ENCODE results near the gene ZFP3. TPM values are rescaled to one million over a fixed set of nuclear protein-coding genes. Genes with fewer than 3 reads are reported as not detected.
A peak's percentile ranks its signal among the peaks of the same experiment; 100 is the strongest.
"Not testable (repeated sequence)": the region's sequence is repeated elsewhere in the genome, so short reads cannot be mapped to it uniquely, and the experiment has no call there.

The ZFP3 gene
- total RNA-seq: 0.11 and 0.12 TPM in 2 replicates
- long read RNA-seq: 0 reads

DNA sequence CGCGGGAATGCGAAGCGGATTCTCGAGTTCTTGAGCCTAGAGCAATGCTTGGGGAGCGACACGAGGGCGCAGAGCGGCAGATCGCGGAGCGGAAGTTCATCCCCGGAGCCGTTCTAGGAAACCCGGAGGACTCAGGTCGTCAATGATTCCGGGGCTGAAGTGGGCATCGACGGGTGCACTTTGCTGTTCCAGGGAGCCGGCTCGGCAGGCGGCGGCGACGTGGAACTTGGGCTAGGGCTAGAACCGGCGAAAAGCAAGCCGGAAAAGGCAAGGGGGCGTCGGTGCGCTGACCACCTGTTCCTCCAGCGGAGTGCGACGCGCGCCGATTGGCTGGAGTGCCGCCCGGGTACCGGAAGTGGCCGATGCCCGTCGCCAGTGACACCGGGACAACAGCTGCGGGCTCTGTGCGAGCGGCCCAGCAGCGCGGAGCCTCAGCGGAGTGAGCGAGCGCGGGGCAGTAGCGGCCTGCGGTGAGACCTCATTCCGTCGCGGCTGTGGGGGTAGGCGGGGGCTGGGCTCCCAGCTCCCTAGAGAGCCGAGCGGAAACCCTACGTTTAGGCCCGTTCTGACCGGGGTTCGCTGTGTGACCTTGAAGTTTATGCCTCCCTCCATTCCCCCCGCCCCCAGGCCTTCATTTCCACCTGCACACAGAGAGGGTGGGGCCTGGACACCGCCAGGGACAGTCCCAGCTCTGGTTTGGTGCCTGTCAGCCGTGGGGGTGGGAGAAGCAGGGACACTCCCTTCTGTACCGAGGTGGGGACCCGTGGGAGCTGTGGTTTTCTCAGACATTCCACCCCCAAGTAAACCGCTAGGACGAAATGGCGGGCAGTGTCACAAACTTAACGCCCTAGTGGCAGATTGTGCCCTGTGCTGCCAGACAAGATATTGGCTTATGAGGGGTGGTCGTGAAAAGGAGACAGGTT, at the start of gene ZFP3:
ZFP3 (plus strand) TSS at position 362 of the 923 bp plus-strand sequence. CDS start 13,038 bp downstream, outside the sequence.
- Mint-ChIP-seq H3K36me3 (ENCODE audit: low read depth) (no peaks in the 10 kb centered on the region), H3K27ac (ENCODE audit: unreplicated experiment) (no peak within 1 kb of the TSS), H3K4me1 (peaks cover 4% of the 10 kb centered on the region), H3K9me3 (no peaks in the 10 kb centered on the region), H3K27me3 (ENCODE audit: low read depth) (no peaks in the 10 kb centered on the region), H3K4me3 (no peak within 1 kb of the TSS)
- TF ChIP-seq, protein P1, sequence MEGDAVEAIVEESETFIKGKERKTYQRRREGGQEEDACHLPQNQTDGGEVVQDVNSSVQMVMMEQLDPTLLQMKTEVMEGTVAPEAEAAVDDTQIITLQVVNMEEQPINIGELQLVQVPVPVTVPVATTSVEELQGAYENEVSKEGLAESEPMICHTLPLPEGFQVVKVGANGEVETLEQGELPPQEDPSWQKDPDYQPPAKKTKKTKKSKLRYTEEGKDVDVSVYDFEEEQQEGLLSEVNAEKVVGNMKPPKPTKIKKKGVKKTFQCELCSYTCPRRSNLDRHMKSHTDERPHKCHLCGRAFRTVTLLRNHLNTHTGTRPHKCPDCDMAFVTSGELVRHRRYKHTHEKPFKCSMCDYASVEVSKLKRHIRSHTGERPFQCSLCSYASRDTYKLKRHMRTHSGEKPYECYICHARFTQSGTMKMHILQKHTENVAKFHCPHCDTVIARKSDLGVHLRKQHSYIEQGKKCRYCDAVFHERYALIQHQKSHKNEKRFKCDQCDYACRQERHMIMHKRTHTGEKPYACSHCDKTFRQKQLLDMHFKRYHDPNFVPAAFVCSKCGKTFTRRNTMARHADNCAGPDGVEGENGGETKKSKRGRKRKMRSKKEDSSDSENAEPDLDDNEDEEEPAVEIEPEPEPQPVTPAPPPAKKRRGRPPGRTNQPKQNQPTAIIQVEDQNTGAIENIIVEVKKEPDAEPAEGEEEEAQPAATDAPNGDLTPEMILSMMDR (conservative IDR thresholded peaks at IDR 0.05): no peak
- DNase-seq (ENCODE audit: low read depth, low spot score): no peak

DNA sequence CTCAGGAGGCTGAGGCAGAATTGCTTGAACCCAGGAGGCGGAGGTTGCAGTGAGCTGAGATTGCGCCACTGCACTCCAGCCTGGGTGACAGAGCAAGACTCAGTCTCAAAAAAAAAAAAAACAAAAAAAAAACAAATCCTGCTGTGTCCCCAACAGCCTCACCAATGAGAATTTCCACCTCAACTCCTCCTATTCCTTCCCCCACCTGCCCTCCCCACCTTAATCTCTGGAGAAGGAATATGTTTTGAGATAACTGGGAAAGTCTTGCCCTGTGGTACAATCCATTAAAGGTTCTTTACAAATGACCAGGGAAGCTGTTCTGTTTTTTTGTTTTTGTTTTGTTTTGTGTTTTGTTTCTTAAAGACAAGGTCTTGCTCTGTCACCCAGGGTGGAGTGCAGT, 48.1 kb upstream of the ZFP3 start:
- not testable (repeated sequence) for H3K4me3 Mint-ChIP-seq; H3K4me1 Mint-ChIP-seq; H3K9me3 Mint-ChIP-seq; H3K36me3 Mint-ChIP-seq (ENCODE audit: low read depth); H3K27ac Mint-ChIP-seq (ENCODE audit: unreplicated experiment); DNase-seq (ENCODE audit: low read depth, low spot score)
- peaks cover 41% of the 10 kb centered on the region for H3K27me3 Mint-ChIP-seq (ENCODE audit: low read depth)

DNA sequence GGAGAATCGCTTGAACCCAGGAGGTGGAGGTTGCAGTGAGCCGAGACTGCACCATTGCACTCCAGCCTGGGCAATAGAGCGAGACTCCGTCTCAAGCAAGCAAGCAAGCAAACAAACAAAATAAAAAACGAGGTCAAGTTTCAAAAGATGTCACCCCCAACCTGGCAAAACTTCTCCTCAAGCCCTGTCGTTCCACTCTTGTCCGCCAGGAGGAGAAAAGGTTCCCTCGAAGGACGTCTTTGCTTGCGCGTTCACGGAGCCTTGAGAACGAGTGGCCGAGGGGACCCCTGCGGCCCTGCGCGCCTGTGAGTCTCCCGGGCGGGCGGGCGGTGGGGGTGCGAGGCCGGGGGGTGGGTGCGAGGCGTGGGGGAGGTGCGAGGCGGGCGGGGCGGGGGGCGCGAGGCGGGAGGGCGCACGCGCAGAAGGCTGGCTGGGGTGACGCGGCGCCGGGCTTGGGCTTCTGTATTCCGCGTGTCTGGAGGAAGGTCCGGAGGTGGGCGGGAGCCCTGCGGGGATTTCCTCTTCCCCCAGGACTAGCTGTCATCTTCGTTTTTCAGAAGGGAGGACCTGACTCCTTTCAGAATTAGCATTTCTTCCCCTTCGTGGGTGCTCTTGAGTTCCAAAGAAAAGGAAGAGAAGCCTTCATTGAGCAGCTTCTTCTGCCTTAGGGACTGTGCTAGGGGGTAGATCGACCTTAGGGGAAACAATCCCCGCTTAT, 46.7 kb upstream of the ZFP3 start:
- Mint-ChIP-seq H3K9me3 (no peaks in the 10 kb centered on the region), H3K4me1 (peaks cover 5% of the 10 kb centered on the region), H3K27ac (ENCODE audit: unreplicated experiment) (no peak overlapping the region), H3K36me3 (ENCODE audit: low read depth) (no peaks in the 10 kb centered on the region), H3K4me3 (peak overlapping the region; percentile 73), H3K27me3 (ENCODE audit: low read depth) (peaks cover 43% of the 10 kb centered on the region)
- peak; percentile 89 for DNase-seq (ENCODE audit: low read depth, low spot score)
- TF ChIP-seq, protein P1 (conservative IDR thresholded peaks at IDR 0.05): peak; percentile 75

DNA sequence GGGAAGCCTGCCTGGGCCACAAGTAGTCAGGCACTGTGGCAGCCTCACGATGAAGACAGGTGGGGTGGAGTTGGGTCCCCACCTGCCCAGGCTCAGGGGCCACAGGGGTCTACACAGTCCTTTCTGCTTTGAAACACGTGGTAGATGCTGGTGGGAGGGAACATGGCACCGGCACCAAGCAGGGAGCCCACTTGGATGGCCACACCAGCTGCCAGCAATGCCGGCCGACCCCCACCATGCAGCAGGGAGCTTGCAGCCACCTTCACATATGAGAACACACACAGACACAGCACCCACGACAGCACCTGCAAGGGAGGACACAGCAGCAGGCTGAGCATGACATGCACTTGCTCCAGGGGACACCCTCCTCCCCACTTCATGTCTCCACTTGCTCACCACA, 45.4 kb upstream of the ZFP3 start:
- no peak for DNase-seq (ENCODE audit: low read depth, low spot score)
- H3K4me1 Mint-ChIP-seq: peaks cover 5% of the 10 kb centered on the region
- no peak overlapping the region for H3K4me3 Mint-ChIP-seq
- no peaks in the 10 kb centered on the region for H3K9me3 Mint-ChIP-seq
- no peaks in the 10 kb centered on the region for H3K36me3 Mint-ChIP-seq (ENCODE audit: low read depth)
- TF ChIP-seq, protein P1 (conservative IDR thresholded peaks at IDR 0.05): no peak
- H3K27ac Mint-ChIP-seq (ENCODE audit: unreplicated experiment): no peak overlapping the region
- peaks cover 52% of the 10 kb centered on the region for H3K27me3 Mint-ChIP-seq (ENCODE audit: low read depth)

DNA sequence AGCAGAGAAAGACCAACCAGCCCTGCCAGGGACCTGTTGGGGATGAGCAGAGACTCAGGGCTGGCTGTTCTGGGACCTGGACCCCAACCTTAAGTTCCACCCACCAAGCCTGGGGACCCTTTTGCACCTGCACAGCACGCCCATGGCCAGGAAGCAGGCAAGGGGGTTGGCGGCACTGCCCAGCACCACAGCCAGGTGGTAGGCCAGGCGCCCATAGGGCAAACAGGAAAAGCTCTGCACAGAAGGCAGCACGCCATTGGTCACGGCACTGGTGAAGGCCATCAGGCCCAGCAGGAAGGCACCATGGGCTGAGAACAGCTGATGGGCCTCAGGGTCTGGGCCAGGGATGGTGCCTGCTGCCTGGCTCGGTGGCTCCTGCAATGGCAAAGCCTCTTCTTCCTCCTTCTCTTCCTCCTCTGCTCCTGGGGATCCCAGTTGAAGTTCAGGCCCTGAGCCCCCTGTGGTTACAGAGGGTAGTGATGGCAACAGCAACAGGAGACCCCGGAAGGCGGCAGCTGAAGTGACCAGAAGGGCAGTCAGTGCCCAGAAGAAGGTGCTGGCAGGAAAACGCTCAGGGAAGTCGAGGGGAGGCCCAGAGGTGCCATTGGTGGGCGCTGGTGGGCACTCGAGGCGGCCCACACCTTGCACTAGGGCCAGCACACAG, 44.8 kb upstream of the ZFP3 start:
- DNase-seq (ENCODE audit: low read depth, low spot score): no peak
- peaks cover 5% of the 10 kb centered on the region for H3K4me1 Mint-ChIP-seq

More for the DNA sequence above, 44.8 kb upstream of the ZFP3 start:
- TF ChIP-seq, protein P1 (conservative IDR thresholded peaks at IDR 0.05): no peak
- Mint-ChIP-seq H3K9me3 (no peaks in the 10 kb centered on the region), H3K4me3 (no peak overlapping the region), H3K27me3 (ENCODE audit: low read depth) (peaks cover 52% of the 10 kb centered on the region), H3K36me3 (ENCODE audit: low read depth) (no peaks in the 10 kb centered on the region), H3K27ac (ENCODE audit: unreplicated experiment) (no peak overlapping the region)

Data from neural crest cell (in vitro differentiated cells).